HG03432 (cell line): ENCODE measurements around the gene ZNF597.
A peak's percentile ranks its signal among the peaks of the same experiment; 100 is the strongest.

Experiments
- ATAC-seq: cut with Tn5 transposase; IDR thresholded peaks from one replicate; pipeline ENCODE4 v1.9.1; 2021; ENCODE audit warnings: mild to moderate bottlenecking, moderate library complexity; ENCODE audit not compliant: unreplicated experiment

Gene ZNF597

GRCh38 chr16:3443108-3444031 is at the start of gene ZNF597, which contains the start of gene NAA60:
Gene ZNF597, minus strand, starts transcription at chr16:3443504. Its CDS starts 351 bp downstream, at chr16:3443153.
Gene NAA60, plus strand, starts transcription at chr16:3443680. Its CDS starts 32,548 bp downstream, at chr16:3476228.
- ATAC-seq = peak; percentile 92

GRCh38 chr16:3492356-3492755 is 49.1 kb upstream of the ZNF597 start:
- no peak for ATAC-seq

GRCh38 chr16:3490911-3491629 is 47.8 kb upstream of the ZNF597 start:
- ATAC-seq = no peak

GRCh38 chr16:3488801-3489200 is 45.5 kb upstream of the ZNF597 start:
- ATAC-seq = no peak

GRCh38 chr16:3487521-3488410 is 44.5 kb upstream of the ZNF597 start:
- no peak for ATAC-seq

- ATAC-seq = no peak
Observed at GRCh38 chr16:3486506-3487215, 43.4 kb upstream of the ZNF597 start.

- ATAC-seq = no peak
Observed at GRCh38 chr16:3485821-3486505, 42.7 kb upstream of the ZNF597 start.

- no peak for ATAC-seq
Observed at GRCh38 chr16:3485097-3485745, 41.9 kb upstream of the ZNF597 start.

GRCh38 chr16:3484318-3485096 is 41.2 kb upstream of the ZNF597 start:
- ATAC-seq = no peak

GRCh38 chr16:3482659-3483241 is 39.4 kb upstream of the ZNF597 start:
- ATAC-seq = no peak

GRCh38 chr16:3481696-3482658 is 38.7 kb upstream of the ZNF597 start:
- no peak for ATAC-seq

- no peak for ATAC-seq
Observed at GRCh38 chr16:3480901-3481695, 37.8 kb upstream of the ZNF597 start.

GRCh38 chr16:3479654-3480216 is 36.4 kb upstream of the ZNF597 start:
- no peak for ATAC-seq

GRCh38 chr16:3478242-3478925 is 35.1 kb upstream of the ZNF597 start:
- ATAC-seq = no peak

GRCh38 chr16:3476409-3476808 is 33.1 kb upstream of the ZNF597 start:
- ATAC-seq = no peak
